ENCODE results near the gene KCND3. TPM values are rescaled to one million over a fixed set of nuclear protein-coding genes. Genes with fewer than 3 reads are reported as not detected.

The KCND3 gene
- total RNA-seq, 4 donors from 2014 or later = 4.8 to 11.1 (median 5.7) TPM

GRCh38 chr1:111793923-111794322 lies 195.5 kb downstream of the KCND3 start:
- TF ChIP-seq CTCF (IDR thresholded peaks at IDR 0.05; ENCODE audit: low read depth) = no peak

- no peak for TF ChIP-seq CTCF (IDR thresholded peaks at IDR 0.05; ENCODE audit: low read depth)
Measured at GRCh38 chr1:111792249-111792648, 197.2 kb downstream of the KCND3 start.

GRCh38 chr1:111791776-111792175 lies 197.7 kb downstream of the KCND3 start:
- no peak for TF ChIP-seq CTCF (IDR thresholded peaks at IDR 0.05; ENCODE audit: low read depth)

GRCh38 chr1:111789666-111790316 lies 199.7 kb downstream of the KCND3 start:
- TF ChIP-seq CTCF (IDR thresholded peaks at IDR 0.05; ENCODE audit: low read depth) = no peak

GRCh38 chr1:111789142-111789541 lies 200.3 kb downstream of the KCND3 start:
- TF ChIP-seq CTCF (IDR thresholded peaks at IDR 0.05; ENCODE audit: low read depth) = no peak

GRCh38 chr1:111786669-111787207 lies 202.7 kb downstream of the KCND3 start:
- no peak for TF ChIP-seq CTCF (IDR thresholded peaks at IDR 0.05; ENCODE audit: low read depth)

GRCh38 chr1:111784273-111784901 lies 205.1 kb downstream of the KCND3 start:
- TF ChIP-seq CTCF (IDR thresholded peaks at IDR 0.05; ENCODE audit: low read depth) = no peak
